Glomerular visceral epithelial cell (primary cell): ENCODE results near the gene STON2.
"Not testable (repeated sequence)": the region's sequence is repeated elsewhere in the genome, so short reads cannot be mapped to it uniquely, and the experiment has no call there.

Source experiments
- DNase-seq: peaks from one replicate; pipeline ENCODE4 v3.0.0-alpha.2; 2016; ENCODE audit errors: extremely low spot score

STON2 gene

GRCh38 chr14:81400202-81400678, at the start of gene STON2:
TSS of gene STON2 (minus strand) at chr14:81400324. CDS start at chr14:81398382, 1,942 bp downstream.
- DNase-seq: peak; percentile 77

- no peak for DNase-seq
These were observed 49.5 kb upstream of the STON2 start for GRCh38 chr14:81449576-81449975.

DNA sequence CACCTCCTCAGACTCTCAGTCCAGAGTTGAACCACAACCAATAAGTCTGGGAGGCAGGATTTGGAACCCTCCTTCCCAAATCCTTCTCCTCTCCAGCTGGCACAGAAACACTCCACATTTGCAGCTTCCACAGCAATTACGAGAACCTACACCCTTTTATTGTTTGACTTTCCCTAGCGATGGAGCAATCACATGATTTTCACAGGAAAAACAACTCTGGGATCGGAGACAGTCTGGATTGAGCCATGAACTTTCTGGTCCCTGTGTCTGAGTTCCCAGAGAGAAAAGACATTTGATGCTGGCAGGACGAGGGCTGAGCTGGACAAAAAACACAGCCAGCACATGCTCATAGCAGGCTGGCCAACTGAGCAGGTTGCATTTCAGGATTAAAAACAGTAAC, 49.0 kb upstream of the STON2 start:
- DNase-seq: no peak

- no peak for DNase-seq
These were observed 47.1 kb upstream of the STON2 start for GRCh38 chr14:81447021-81447764.

GRCh38 chr14:81446279-81447007, 46.3 kb upstream of the STON2 start:
- DNase-seq: no peak

- no peak for DNase-seq
These were observed 41.6 kb upstream of the STON2 start for GRCh38 chr14:81441626-81442134.

DNA sequence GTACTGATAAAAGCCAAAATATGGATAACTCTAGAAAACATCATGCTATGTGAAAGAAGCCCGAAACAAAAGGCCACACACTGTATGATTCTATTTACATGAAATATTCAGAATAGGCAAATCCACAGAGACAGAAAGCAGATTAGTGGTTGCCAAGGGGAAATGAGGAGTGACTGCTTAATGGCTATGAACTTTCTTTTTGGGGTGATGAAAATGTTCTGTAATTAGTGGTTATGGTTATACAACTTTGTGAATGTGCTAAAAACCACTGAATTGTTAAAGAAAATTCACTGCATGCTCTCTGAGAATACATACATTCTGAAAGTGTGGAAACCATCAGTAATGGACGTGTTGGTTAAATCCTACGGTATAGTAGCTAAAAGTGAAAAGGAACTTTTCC, 39.9 kb upstream of the STON2 start:
- DNase-seq: no peak

DNA sequence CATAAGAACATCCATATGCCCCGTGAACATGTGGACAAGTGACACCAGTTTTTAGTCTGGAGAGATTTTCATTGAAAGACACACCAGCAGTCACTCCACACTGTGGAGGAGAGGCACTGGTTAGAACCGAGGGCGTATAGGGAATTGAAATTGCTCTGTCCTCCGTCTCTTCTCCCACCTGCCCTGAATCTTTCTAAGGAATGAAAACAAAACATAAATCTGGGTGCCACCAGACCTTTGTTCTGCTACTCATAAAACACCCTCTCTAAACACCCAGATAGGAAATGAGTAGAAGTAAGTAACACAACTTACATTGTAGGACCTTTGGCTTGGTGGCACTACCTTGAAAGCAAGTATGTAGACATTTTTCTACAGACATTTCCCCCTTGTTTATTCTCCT, 37.1 kb upstream of the STON2 start:
- no peak for DNase-seq

DNA sequence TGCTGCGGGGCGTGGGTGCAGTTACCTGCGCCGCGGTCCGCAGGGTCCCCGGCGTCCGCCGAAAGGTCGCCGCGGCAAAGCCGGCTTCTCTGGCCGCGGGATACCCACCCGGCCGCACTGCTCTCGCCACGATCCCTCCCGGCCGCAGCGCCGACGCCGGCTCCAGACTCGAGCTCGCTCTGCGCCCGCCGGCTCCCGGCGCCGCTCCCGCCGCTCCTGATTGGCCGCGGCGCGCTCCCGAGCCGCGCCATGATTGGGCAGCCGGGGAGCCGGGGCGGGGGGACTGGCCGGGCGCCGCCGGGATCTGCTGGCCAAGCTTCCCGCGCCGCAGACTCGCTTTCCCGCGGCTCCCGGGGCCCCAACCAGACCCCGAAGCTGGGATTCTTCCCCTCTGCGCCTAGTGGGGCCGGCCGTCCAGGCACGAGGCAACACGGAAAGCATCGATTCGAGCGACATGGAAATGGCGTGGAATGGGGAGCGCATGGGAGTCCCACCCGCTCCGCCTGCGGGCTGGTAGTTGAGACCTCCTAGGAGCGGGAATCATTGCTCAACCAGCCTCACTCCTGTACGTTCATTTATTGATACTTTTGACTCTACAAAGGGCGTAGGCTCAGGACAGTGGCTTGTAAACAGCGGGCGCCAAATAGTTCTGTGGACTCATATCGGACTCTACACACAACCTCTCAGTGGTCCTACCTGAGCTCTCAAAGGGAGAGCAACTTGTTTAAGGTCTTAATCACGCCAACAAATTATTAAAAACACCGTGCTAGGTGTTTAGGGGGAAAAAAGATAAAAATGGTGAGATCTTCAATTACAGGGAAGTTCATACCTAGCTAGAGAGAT, 36.4 kb upstream of the STON2 start:
- DNase-seq: peak; percentile 60

DNA sequence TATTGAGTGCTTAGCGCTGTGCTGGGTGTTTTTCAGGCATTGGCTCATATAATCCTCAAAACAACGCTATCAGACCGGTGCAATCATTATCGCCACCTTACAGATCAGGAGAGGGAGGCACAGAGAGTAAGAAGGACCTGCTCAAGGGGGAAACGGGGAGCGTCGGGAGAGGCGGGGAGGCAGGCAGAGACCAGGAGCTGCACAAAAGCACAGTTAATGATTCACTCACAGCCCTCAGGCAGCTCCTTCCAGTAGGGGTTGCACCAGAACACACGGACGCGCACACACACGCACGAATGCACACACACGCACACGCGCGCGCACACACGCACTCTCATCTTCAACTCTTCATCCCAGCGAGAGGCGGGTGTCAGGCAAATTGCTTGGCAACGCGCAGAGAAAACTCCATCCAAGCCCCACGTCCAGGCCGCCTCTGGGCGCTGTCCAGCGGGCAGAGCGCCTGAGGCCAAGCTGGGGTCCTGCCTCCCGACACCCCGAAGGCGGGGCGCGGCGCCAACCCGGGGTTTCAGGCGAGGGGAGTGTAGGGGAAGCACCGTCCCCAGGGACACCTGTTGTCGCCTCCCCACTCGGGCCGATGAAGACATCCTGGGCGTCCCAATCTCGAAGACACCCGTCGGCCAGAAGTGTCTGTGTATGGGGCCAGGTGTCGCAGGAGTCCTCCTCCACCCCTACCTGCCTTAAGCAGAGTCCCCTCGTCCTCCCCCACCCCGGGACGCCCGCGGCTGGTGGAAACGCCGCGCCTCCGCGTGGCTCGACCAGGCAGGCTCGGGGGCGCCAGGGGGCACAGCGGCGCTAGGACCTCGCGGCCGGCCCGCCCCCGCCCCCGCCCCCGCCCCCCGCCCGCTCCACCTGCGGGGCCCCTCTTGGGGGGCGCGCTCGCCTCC, 35.5 kb upstream of the STON2 start:
- DNase-seq: peak; percentile 41

DNA sequence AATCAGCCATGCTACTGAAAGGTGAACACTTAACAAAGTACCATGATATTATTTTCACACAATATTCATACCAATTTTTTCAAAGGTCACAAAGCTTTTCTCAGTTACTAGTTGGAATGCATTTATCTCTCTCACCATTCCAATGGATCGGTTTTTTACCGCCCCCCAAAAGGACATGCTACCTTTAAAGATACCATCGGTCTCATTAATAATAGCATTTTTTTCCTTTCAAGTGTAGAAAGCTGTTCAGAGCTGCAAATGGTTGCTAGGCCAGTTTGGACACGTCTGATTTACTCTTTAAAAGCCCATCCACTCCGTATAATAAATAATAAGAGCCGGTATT, 34.9 kb upstream of the STON2 start:
- DNase-seq: no peak

DNA sequence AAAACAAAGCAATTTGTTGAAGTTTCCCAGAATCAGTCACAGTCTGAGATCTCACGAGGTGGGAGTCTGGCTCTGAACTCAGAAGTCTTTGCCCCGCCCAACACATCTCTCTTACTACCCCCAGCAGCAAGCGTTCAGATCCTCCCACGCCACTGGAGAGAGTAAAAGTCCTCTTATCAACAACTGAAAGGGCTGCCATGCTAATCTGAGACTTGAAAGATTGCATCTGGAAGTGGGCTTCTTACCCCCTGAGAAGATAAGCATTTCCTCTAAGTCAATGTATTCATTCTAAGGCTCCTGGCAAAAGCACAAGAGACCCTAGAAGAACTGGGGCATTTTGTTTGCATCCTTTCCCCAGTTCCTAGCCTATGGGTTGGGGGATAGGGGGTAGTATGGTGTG, 34.1 kb upstream of the STON2 start:
- DNase-seq: no peak

DNA sequence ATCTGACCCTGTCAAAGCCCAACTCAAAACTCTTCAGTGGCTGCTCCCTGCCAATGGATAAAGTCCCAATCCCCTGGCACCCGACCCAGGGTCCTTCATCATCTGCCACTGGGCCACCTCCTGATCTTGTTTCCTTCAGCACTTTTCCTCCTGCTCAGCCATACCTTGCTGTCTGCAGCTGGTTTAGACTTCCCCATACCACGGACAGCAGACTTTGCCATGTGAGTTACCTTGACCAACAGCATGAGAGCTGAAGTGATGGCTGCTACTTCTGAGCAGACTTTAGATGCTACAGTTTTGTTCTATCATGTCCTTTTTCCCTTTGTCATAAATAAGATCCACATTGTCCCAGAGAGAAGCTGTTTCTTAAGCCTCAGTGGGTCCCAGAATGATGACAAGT, 33.3 kb upstream of the STON2 start:
- DNase-seq: no peak

DNA sequence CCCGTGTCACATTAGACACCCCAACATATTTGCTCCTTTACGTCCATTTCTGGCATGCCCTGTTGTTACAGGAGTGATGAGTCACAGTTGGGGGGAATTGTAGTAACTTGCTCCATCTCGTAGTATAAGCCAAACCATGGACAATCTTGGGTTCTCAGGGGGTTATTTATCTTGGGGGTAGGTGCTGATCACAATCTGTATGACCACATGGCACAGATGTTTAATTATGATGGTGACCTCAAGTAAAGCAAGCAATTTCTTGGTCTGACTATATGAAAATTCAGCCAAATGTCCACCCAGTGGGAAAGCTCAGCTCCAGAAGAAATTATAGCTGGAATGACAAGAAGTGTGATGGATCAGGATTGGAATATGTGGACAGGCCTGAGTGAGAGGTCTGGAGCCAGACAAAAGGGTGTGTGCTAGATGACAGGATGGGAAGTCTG, 32.1 kb upstream of the STON2 start:
- no peak for DNase-seq

GRCh38 chr14:81430235-81430634, 30.1 kb upstream of the STON2 start:
- DNase-seq: no peak

DNA sequence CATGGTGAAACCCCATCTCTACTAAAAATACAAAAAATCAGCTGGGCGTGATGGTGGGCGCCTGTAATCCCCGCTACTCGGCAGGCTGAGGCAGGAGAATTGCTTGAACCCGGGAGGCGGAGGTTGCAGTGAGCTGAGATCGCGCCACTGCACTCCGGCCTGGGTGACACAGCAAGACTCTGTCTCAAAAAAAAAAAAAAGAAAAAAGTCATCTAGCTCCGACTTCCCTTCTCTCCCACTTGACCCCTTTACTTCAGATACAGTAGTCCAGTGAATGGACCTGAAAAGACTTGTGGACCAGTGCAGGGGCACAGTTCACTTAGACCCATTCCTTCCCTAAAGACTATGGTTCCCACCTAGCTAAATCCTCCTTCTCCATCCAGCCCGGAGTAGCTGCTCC, 29.6 kb upstream of the STON2 start:
- DNase-seq: not testable (repeated sequence)

- DNase-seq: no peak
These were observed 28.9 kb upstream of the STON2 start for GRCh38 chr14:81429028-81429427.

GRCh38 chr14:81427348-81428058, 27.4 kb upstream of the STON2 start:
- no peak for DNase-seq

DNA sequence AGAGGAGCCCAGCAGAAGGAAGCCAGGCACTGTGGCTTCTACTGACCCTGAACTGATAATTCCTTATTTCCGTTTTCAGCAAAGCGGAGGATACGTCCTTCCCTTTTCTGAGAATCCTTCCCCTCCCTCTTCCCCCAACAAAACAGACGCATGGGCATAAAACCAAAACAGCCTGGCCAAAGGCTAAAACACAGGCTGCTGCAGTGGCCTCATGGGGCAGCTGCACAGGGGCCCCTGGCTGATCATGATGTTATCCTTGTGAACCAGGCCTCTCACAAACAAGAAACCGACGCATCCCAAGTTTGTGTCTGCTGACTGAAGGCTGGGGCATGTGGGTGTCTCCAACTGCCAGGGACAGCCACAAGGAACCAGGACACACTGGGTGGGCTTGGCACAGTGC, 23.4 kb upstream of the STON2 start:
- no peak for DNase-seq

DNA sequence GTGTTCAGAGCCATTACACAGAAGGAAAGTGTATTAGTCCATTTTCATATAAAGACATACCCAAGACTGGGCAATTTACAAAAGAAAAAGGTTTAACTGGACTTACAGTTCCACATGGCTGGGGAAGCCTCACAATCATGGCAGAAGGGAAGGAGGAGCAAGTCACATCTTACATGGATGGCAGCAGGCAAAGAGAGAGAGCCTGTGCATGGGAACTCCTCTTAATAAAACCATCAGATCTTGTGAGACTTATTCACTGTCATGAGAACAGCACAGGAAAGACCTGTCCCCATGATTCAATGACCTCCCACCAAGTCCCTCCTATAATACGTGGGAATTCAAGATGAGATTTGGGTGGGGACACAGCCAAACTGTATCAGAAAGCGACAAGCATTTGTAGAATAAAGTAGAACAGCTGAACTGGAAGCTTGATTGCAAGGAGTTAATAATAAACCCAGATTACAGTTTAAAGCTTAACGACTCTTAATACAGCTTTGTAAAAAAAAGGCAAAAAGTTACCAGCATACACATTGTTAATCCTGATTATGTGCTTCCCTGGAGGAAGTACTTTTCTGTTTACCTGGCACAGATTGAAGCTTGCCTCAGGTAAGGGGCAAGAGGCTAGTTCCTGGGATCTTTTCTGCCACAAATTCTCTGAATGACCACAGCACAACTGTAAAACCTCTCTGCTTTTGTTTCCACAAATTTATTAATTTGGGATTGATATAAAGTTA, 18.1 kb upstream of the STON2 start:
- no peak for DNase-seq
